ENCODE data around the gene DIAPH3.

The DIAPH3 gene

DNA sequence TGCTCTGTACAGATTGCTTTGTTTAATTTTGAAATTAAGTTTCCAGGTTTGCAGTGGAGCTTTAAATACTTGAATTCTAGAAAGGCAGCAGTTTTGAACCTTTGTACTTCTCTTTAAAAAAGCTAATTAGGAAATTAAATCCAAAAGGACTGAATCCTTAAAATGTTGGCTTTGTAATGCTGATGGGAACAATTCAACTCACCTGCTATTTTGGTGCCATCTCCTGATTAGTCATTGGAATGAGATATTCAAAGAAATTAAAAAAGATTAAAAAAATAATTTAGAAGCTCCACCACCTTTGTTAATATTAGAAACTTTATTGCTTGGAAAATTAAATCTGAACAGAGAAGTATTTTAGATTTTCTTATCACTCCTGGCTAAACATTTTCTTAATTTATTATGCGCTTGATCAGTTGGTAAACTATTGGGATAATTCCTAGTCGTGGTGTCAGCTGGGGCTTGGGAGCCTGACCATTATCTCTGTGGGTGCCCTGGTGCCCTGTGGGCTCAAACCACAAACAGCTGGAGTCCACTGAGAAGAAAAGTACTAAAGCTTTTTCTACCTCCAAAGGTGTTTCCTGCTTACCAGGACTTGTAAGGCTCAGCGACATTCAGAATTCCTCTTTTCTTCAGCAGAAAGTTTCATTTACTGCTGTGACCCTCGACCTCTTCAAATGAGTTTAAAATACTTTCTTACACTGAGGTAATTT, 540.4 kb downstream of the DIAPH3 start:
- no peak for DNase-seq (ENCODE audit: low spot score)

DNA sequence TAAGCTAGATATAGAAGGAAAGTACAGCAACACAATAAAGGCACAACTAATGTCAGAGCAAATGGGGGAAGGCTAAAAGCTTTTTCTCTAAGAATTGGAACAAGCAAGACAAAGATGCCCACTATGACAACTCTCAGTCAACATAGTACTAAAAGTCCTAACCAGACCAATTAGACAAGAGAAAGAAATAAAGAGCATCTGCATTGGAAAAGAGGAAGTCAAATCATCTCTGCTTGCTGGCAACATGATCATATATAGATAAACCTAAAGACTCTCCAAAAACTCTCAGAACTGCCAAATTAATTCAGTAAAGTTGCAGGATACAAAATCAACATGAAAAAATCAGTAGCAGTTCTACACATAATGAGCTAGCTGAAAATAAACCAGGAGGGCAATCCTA, 542.0 kb downstream of the DIAPH3 start:
- DNase-seq (ENCODE audit: low spot score): no peak

Measured in germinal center (tissue), 1 donor.